HL-60 (cell line): Measurements from ENCODE around the gene MANSC4.

ENCODE experiments used
- DNase-seq, 2 experiments: peaks; one replicate each; pipeline ENCODE4 v3.0.0-alpha.2; 2010 to 2020; ENCODE audit warnings: low read depth in 1 of 2, low spot score in 1 of 2
- H3K27ac ChIP-seq: fragments of 250-450 bp; sonication (Bioruptor Pico); replicated peaks from 2 replicates; pipeline ENCODE4 v1.5.1; 2020; ENCODE audit warnings: mild to moderate bottlenecking, moderate library complexity
- H3K27me3 ChIP-seq: fragments of 250-450 bp; sonication (Bioruptor Pico); 2 replicates; pipeline ENCODE4 v1.5.1; 2021; ENCODE audit warnings: mild to moderate bottlenecking, moderate library complexity; ENCODE audit not compliant: insufficient read depth, poor library complexity, severe bottlenecking
- H3K4me3 ChIP-seq: replicated peaks from 2 replicates; pipeline ENCODE4 v1.5.1; 2011; ENCODE audit warnings: mild to moderate bottlenecking, control low read depth, low read length; ENCODE audit not compliant: insufficient read depth
- GABPA ChIP-seq: IDR thresholded peaks from 2 replicates; pipeline ENCODE4 v1.6.1; 2012; ENCODE audit warnings: low read depth
- POLR2AphosphoS5 ChIP-seq: IDR thresholded peaks from 2 replicates; pipeline ENCODE4 v1.6.1; 2012; ENCODE audit warnings: low read depth
- SPI1 ChIP-seq: IDR thresholded peaks from 2 replicates; pipeline ENCODE4 v1.6.1; 2012; ENCODE audit warnings: low read depth, mild to moderate bottlenecking, borderline replicate concordance
- TF ChIP-seq, protein P1 (sequence below): IDR thresholded peaks from 2 replicates; pipeline ENCODE4 v1.6.1; 2012; ENCODE audit warnings: low read depth; ENCODE audit not compliant: insufficient replicate concordance
- TF ChIP-seq, protein P2 (sequence below): IDR thresholded peaks from one replicate; pipeline ENCODE4 v1.5.1; 2011; ENCODE audit warnings: low read length, control low read depth, inconsistent platforms; ENCODE audit not compliant: insufficient read depth

MANSC4 gene

GRCh38 chr12:27778206-27778605, 1.8 kb downstream of the MANSC4 start:
- DNase-seq, result no peak
- TF ChIP-seq GABPA, result no peak
- TF ChIP-seq, protein P1, sequence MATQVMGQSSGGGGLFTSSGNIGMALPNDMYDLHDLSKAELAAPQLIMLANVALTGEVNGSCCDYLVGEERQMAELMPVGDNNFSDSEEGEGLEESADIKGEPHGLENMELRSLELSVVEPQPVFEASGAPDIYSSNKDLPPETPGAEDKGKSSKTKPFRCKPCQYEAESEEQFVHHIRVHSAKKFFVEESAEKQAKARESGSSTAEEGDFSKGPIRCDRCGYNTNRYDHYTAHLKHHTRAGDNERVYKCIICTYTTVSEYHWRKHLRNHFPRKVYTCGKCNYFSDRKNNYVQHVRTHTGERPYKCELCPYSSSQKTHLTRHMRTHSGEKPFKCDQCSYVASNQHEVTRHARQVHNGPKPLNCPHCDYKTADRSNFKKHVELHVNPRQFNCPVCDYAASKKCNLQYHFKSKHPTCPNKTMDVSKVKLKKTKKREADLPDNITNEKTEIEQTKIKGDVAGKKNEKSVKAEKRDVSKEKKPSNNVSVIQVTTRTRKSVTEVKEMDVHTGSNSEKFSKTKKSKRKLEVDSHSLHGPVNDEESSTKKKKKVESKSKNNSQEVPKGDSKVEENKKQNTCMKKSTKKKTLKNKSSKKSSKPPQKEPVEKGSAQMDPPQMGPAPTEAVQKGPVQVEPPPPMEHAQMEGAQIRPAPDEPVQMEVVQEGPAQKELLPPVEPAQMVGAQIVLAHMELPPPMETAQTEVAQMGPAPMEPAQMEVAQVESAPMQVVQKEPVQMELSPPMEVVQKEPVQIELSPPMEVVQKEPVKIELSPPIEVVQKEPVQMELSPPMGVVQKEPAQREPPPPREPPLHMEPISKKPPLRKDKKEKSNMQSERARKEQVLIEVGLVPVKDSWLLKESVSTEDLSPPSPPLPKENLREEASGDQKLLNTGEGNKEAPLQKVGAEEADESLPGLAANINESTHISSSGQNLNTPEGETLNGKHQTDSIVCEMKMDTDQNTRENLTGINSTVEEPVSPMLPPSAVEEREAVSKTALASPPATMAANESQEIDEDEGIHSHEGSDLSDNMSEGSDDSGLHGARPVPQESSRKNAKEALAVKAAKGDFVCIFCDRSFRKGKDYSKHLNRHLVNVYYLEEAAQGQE, result no peak
- no peak for TF ChIP-seq SPI1
- no peak for TF ChIP-seq POLR2AphosphoS5
- TF ChIP-seq, protein P2, sequence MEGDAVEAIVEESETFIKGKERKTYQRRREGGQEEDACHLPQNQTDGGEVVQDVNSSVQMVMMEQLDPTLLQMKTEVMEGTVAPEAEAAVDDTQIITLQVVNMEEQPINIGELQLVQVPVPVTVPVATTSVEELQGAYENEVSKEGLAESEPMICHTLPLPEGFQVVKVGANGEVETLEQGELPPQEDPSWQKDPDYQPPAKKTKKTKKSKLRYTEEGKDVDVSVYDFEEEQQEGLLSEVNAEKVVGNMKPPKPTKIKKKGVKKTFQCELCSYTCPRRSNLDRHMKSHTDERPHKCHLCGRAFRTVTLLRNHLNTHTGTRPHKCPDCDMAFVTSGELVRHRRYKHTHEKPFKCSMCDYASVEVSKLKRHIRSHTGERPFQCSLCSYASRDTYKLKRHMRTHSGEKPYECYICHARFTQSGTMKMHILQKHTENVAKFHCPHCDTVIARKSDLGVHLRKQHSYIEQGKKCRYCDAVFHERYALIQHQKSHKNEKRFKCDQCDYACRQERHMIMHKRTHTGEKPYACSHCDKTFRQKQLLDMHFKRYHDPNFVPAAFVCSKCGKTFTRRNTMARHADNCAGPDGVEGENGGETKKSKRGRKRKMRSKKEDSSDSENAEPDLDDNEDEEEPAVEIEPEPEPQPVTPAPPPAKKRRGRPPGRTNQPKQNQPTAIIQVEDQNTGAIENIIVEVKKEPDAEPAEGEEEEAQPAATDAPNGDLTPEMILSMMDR, result no peak
- Histone ChIP-seq H3K4me3 (no peak overlapping the region), H3K27me3 (no peaks in the 10 kb centered on the region), H3K27ac (no peak overlapping the region)

DNA sequence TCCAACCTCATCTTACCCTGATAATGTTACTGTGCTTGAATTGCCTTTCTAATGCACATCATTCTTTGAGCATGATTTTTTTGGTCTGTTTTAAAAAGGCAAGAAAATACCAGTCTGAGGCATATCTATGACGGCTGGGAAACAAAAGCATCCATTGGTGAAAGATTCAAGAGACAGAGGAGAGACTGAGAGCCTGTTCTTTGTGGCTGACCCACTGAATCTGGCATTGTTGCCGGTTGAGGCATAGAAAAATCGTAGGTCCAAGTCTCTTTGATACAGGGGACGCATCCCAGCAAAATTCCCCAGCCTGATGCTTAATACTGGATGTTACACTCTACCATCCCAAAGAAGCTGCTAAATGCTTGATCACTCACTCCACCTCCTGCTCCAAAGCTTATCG, 2.9 kb downstream of the MANSC4 start:
- Histone ChIP-seq H3K27ac (no peak overlapping the region), H3K4me3 (no peak overlapping the region), H3K27me3 (no peaks in the 10 kb centered on the region)
- TF ChIP-seq GABPA, result no peak
- no peak for TF ChIP-seq POLR2AphosphoS5
- TF ChIP-seq SPI1, result no peak
- TF ChIP-seq, protein P1, result no peak
- TF ChIP-seq, protein P2, result no peak
- no peak for DNase-seq

DNA sequence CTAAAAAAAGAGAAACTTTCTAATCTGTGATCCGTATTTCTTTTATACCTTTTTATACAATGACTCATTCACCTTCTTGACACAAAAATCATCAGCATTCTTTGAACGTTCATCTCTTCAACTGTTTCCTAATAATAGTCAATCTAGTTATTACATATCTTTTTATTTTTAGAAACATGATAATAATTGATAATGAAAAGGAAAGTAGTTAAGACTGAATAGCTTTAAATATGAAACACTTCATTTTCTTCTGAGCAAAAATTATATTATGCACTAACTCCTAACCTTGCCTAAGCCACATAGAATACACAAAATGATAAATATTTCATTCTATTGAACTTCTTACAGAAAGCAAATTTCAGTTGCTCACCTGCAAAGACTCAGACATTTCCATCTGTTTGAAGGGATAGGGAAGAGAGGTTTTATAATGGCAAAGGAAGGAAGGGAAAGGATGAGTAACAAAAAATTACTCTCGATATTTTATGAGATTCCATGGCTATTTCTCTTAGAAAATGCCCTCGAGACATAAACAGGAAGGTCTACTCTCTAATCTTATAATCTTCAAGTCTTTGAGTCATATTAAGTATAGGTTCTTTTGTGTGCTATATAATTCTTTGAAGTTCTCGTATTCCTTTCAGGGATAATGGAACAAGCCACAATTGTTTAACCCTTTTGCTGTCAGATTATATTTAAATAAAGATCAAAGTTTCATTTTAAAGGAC, 7.5 kb downstream of the MANSC4 start:
- TF ChIP-seq, protein P2, result no peak
- TF ChIP-seq SPI1 (no peak), POLR2AphosphoS5 (no peak), GABPA (no peak)
- TF ChIP-seq, protein P1, result no peak
- DNase-seq, result no peak
- H3K4me3 ChIP-seq, result no peak overlapping the region
- no peaks in the 10 kb centered on the region for H3K27me3 ChIP-seq
- H3K27ac ChIP-seq, result no peak overlapping the region
